HEK293 (cell line): ENCODE data around the gene UTP18.

Experiments
- CTCF ChIA-PET: fragments of 350-600 bp; formaldehyde crosslinking; extraction: SDS; loops from one replicate; lab custom pipeline; 2021; ENCODE audit warnings: antibody characterized with exemption; lab: Yijun Ruan, JAX
- POLR2A ChIA-PET: fragments of 300-600 bp; formaldehyde crosslinking; extraction: SDS; loops from one replicate; lab custom pipeline; 2020; ENCODE audit warnings: antibody characterized with exemption, inconsistent platforms; lab: Yijun Ruan, JAX
- H3K27ac ChIP-seq: fragments of 200-500 bp; sonication (Bioruptor generic); 2 replicates; pipeline ENCODE4 v1.5.1; 2014; ENCODE audit warnings: low read depth, low read length, control low read depth, inconsistent platforms; ENCODE audit errors: extremely low read depth
- H3K36me3 ChIP-seq, 2 experiments: fragments of 200-500 bp in 1 of 2; sonication (Bioruptor generic) in 1 of 2; 1 replicate in 1 of 2; 2 replicates in 1 of 2; pipeline ENCODE4 v1.5.1; 2014 to 2017; ENCODE audit warnings: inconsistent platforms in 2 of 2, low read length in 2 of 2; ENCODE audit not compliant: control insufficient read depth in 2 of 2, insufficient read depth in 1 of 2
- H3K4me1 ChIP-seq: fragments of 200-500 bp; sonication (Bioruptor generic); 2 replicates; pipeline ENCODE4 v1.5.1; 2014; ENCODE audit warnings: mild to moderate bottlenecking, low read length, inconsistent platforms; ENCODE audit not compliant: control insufficient read depth, insufficient read depth
- H3K4me3 ChIP-seq: 2 replicates; pipeline ENCODE4 v1.5.1; 2011; ENCODE audit warnings: low read depth, mild to moderate bottlenecking, control low read depth, low read length, moderate library complexity
- H3K9me3 ChIP-seq: fragments of 200-500 bp; sonication (Bioruptor generic); 2 replicates; pipeline ENCODE4 v1.5.1; 2014; ENCODE audit warnings: low read depth, low read length, inconsistent platforms; ENCODE audit not compliant: control insufficient read depth, insufficient read depth
- FEZF1 ChIP-seq: fragments of 450-650 bp; formaldehyde crosslinking; IDR thresholded peaks from 2 replicates; pipeline ENCODE4 v1.5.1; 2016; ENCODE audit warnings: missing biosample characterization, missing genetic modification characterization
- HOXD13 ChIP-seq: sonication (generic); formaldehyde crosslinking; IDR thresholded peaks from 2 replicates; pipeline ENCODE4 v1.8.0; 2022; ENCODE audit warnings: missing genetic modification reagents, borderline replicate concordance
- KLF8 ChIP-seq: fragments of 450-650 bp; formaldehyde crosslinking; IDR thresholded peaks from 2 replicates; pipeline ENCODE4 v1.5.1; 2016; ENCODE audit warnings: missing biosample characterization, missing genetic modification characterization
- KLF9 ChIP-seq: fragments of 450-650 bp; formaldehyde crosslinking; IDR thresholded peaks from 2 replicates; pipeline ENCODE4 v1.5.1; 2016; ENCODE audit warnings: missing biosample characterization, missing genetic modification characterization, low read depth
- MZF1 ChIP-seq: fragments of 450-650 bp; formaldehyde crosslinking; IDR thresholded peaks from 2 replicates; pipeline ENCODE4 v1.5.1; 2017; ENCODE audit warnings: missing biosample characterization, missing genetic modification characterization, borderline replicate concordance
- RBAK ChIP-seq: fragments of 450-650 bp; formaldehyde crosslinking; IDR thresholded peaks from 2 replicates; pipeline ENCODE4 v1.5.1; 2016; ENCODE audit warnings: missing biosample characterization, missing genetic modification characterization
- SP3 ChIP-seq: fragments of 450-650 bp; formaldehyde crosslinking; IDR thresholded peaks from 2 replicates; pipeline ENCODE4 v1.5.1; 2016; ENCODE audit warnings: missing biosample characterization, missing genetic modification characterization
- ZBTB1 ChIP-seq: fragments of 450-650 bp; formaldehyde crosslinking; IDR thresholded peaks from 2 replicates; pipeline ENCODE4 v1.5.1; 2016; ENCODE audit warnings: missing biosample characterization, missing genetic modification characterization
- ZBTB20 ChIP-seq: fragments of 450-650 bp; formaldehyde crosslinking; IDR thresholded peaks from 2 replicates; pipeline ENCODE4 v1.5.1; 2016; ENCODE audit warnings: missing biosample characterization, missing genetic modification characterization
- ZEB2 ChIP-seq: fragments of 450-650 bp; formaldehyde crosslinking; IDR thresholded peaks from 2 replicates; pipeline ENCODE4 v1.5.1; 2016; ENCODE audit warnings: missing biosample characterization, missing genetic modification characterization
- ZFP37 ChIP-seq: fragments of 450-650 bp; formaldehyde crosslinking; IDR thresholded peaks from 2 replicates; pipeline ENCODE4 v1.5.1; 2016; ENCODE audit warnings: missing biosample characterization, missing genetic modification characterization
- ZNF138 ChIP-seq: fragments of 450-650 bp; formaldehyde crosslinking; IDR thresholded peaks from 2 replicates; pipeline ENCODE4 v1.5.1; 2016; ENCODE audit warnings: missing biosample characterization, missing genetic modification characterization, borderline replicate concordance
- ZNF2 ChIP-seq: fragments of 450-650 bp; formaldehyde crosslinking; IDR thresholded peaks from 2 replicates; pipeline ENCODE4 v1.5.1; 2016; ENCODE audit warnings: missing biosample characterization, missing genetic modification characterization
- ZNF202 ChIP-seq: fragments of 450-650 bp; formaldehyde crosslinking; IDR thresholded peaks from 2 replicates; pipeline ENCODE4 v1.5.1; 2016; ENCODE audit warnings: missing biosample characterization, missing genetic modification characterization, borderline replicate concordance
- ZNF223 ChIP-seq: fragments of 450-650 bp; formaldehyde crosslinking; IDR thresholded peaks from 2 replicates; pipeline ENCODE4 v1.5.1; 2016; ENCODE audit warnings: missing biosample characterization, missing genetic modification characterization
- ZNF23 ChIP-seq: fragments of 450-650 bp; formaldehyde crosslinking; IDR thresholded peaks from 2 replicates; pipeline ENCODE4 v1.5.1; 2016; ENCODE audit warnings: missing biosample characterization, missing genetic modification characterization, borderline replicate concordance
- ZNF266 ChIP-seq: fragments of 450-650 bp; formaldehyde crosslinking; IDR thresholded peaks from 2 replicates; pipeline ENCODE4 v1.5.1; 2016; ENCODE audit warnings: missing biosample characterization, missing genetic modification characterization, low read depth
- ZNF501 ChIP-seq: fragments of 450-650 bp; formaldehyde crosslinking; IDR thresholded peaks from 2 replicates; pipeline ENCODE4 v1.5.1; 2016; ENCODE audit warnings: missing biosample characterization, missing genetic modification characterization
- ZNF530 ChIP-seq: fragments of 450-650 bp; formaldehyde crosslinking; IDR thresholded peaks from 2 replicates; pipeline ENCODE4 v1.5.1; 2016; ENCODE audit warnings: low read depth, missing biosample characterization, missing genetic modification characterization
- ZNF561 ChIP-seq: fragments of 450-650 bp; IDR thresholded peaks from 2 replicates; pipeline ENCODE4 v1.5.1; 2018; ENCODE audit warnings: missing biosample characterization, missing genetic modification characterization, borderline replicate concordance
- ZNF600 ChIP-seq: fragments of 450-650 bp; formaldehyde crosslinking; IDR thresholded peaks from 2 replicates; pipeline ENCODE4 v1.5.1; 2016; ENCODE audit warnings: missing biosample characterization, missing genetic modification characterization
- ZNF624 ChIP-seq: fragments of 450-650 bp; formaldehyde crosslinking; IDR thresholded peaks from 2 replicates; pipeline ENCODE4 v1.5.1; 2017; ENCODE audit warnings: missing biosample characterization, missing genetic modification characterization
- ZNF777 ChIP-seq: fragments of 450-650 bp; formaldehyde crosslinking; IDR thresholded peaks from 2 replicates; pipeline ENCODE4 v1.5.1; 2017; ENCODE audit warnings: missing biosample characterization, missing genetic modification characterization, borderline replicate concordance
- TF ChIP-seq, protein P1 (sequence below): fragments of 450-650 bp; formaldehyde crosslinking; IDR thresholded peaks from 2 replicates; pipeline ENCODE4 v1.5.1; 2016; ENCODE audit warnings: missing biosample characterization, missing genetic modification characterization
- TF ChIP-seq, protein P2 (sequence below): fragments of 450-650 bp; formaldehyde crosslinking; conservative IDR thresholded peaks from 2 replicates; pipeline ENCODE4 v1.5.1; 2016; ENCODE audit warnings: low read depth, missing biosample characterization, missing genetic modification characterization

UTP18 gene

DNA sequence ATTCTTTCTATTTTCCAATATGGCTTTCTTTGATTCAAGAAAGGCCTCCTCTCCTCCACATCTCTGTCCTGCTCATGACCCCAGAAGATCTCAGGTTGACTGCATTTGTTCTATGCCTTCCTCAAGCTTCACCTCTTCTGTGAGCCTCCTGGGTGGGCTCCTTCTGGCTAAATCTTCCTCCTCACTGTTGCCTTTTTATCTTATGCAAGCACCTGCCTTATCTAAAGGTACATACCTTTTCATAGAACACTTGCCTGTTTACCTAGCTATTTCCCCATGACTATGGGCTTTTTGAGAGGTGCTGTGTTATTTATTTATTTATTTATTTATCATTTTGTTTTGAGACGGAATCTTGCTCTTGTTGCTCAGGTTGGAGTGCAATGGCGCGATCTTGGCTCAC lies 81.1 kb downstream of the UTP18 start:
- POLR2A ChIA-PET, result no interaction called here
- TF ChIP-seq KLF9 (tag by site-specific recombination) (no peak), ZNF266 (no peak), ZFP37 (tag by site-specific recombination) (no peak), ZBTB1 (tag by site-specific recombination) (no peak), ZNF530 (tag by site-specific recombination) (no peak), ZNF138 (tag by site-specific recombination) (no peak), ZNF2 (tag by site-specific recombination) (no peak), ZNF777 (tag by site-specific recombination) (no peak), SP3 (tag by site-specific recombination) (no peak), ZEB2 (no peak), KLF8 (tag by site-specific recombination) (no peak), ZNF223 (tag by site-specific recombination) (no peak)
- TF ChIP-seq, protein P1, sequence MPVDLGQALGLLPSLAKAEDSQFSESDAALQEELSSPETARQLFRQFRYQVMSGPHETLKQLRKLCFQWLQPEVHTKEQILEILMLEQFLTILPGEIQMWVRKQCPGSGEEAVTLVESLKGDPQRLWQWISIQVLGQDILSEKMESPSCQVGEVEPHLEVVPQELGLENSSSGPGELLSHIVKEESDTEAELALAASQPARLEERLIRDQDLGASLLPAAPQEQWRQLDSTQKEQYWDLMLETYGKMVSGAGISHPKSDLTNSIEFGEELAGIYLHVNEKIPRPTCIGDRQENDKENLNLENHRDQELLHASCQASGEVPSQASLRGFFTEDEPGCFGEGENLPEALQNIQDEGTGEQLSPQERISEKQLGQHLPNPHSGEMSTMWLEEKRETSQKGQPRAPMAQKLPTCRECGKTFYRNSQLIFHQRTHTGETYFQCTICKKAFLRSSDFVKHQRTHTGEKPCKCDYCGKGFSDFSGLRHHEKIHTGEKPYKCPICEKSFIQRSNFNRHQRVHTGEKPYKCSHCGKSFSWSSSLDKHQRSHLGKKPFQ (tag by site-specific recombination), result no peak
- H3K4me1 ChIP-seq, result peaks cover 4% of the 10 kb centered on the region
- no peaks in the 10 kb centered on the region for H3K9me3 ChIP-seq
- H3K36me3 ChIP-seq, result no peaks in the 10 kb centered on the region
- CTCF ChIA-PET, result interaction anchor here (1.0 kb wide), 1 partner anchor 19 kb away, joined by 4 read pairs; no protein-coding TSS in a partner anchor
- no peak overlapping the region for H3K27ac ChIP-seq
- H3K4me3 ChIP-seq, result no peak overlapping the region

DNA sequence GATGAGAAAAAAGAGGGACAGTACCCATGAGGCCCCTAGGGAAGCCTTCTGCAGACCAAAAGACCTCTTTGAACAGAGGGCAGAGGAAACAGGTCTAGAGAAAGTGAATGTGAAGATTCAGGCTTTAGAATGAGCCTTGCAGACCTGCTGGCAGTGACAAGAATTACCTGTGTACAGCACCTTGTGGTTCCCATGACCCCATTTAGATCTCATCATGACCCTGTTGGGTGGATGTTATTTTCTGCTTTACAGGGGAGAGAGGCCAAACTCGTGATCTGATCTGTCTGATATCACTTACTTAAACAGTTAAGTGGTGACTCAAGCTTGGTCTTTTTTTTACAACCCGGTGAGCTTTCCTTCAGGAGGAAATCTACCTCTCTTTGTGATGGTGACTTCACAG lies 81.9 kb downstream of the UTP18 start:
- POLR2A ChIA-PET, result no interaction called here
- Histone ChIP-seq H3K36me3 (no peaks in the 10 kb centered on the region), H3K27ac (no peak overlapping the region), H3K9me3 (no peaks in the 10 kb centered on the region), H3K4me1 (peaks cover 5% of the 10 kb centered on the region)
- TF ChIP-seq ZNF561 (tag by site-specific recombination) (no peak), RBAK (tag by site-specific recombination) (no peak), SP3 (tag by site-specific recombination) (no peak), ZNF23 (tag by site-specific recombination) (no peak), ZNF600 (tag by site-specific recombination) (no peak), ZNF624 (tag by site-specific recombination) (no peak), ZNF223 (tag by site-specific recombination) (no peak), HOXD13 (CRISPR knock-in tag) (no peak), MZF1 (tag by site-specific recombination) (no peak), ZBTB20 (tag by site-specific recombination) (no peak), FEZF1 (tag by site-specific recombination) (no peak), ZNF202 (tag by site-specific recombination) (no peak), ZNF501 (no peak)
- TF ChIP-seq, protein P2, sequence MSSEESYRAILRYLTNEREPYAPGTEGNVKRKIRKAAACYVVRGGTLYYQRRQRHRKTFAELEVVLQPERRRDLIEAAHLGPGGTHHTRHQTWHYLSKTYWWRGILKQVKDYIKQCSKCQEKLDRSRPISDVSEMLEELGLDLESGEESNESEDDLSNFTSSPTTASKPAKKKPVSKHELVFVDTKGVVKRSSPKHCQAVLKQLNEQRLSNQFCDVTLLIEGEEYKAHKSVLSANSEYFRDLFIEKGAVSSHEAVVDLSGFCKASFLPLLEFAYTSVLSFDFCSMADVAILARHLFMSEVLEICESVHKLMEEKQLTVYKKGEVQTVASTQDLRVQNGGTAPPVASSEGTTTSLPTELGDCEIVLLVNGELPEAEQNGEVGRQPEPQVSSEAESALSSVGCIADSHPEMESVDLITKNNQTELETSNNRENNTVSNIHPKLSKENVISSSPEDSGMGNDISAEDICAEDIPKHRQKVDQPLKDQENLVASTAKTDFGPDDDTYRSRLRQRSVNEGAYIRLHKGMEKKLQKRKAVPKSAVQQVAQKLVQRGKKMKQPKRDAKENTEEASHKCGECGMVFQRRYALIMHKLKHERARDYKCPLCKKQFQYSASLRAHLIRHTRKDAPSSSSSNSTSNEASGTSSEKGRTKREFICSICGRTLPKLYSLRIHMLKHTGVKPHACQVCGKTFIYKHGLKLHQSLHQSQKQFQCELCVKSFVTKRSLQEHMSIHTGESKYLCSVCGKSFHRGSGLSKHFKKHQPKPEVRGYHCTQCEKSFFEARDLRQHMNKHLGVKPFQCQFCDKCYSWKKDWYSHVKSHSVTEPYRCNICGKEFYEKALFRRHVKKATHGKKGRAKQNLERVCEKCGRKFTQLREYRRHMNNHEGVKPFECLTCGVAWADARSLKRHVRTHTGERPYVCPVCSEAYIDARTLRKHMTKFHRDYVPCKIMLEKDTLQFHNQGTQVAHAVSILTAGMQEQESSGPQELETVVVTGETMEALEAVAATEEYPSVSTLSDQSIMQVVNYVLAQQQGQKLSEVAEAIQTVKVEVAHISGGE, result no peak
- TF ChIP-seq, all 188 proteins: peak for 0
- no peak overlapping the region for H3K4me3 ChIP-seq
- CTCF ChIA-PET, result no interaction called here
